ENCODE measurements around the gene NRXN3. TPM values are rescaled to one million over a fixed set of nuclear protein-coding genes. Genes with fewer than 3 reads are reported as not detected.

The NRXN3 gene
- total RNA-seq, 1 donor from 2014 or later, result 18.0 TPM

DNA sequence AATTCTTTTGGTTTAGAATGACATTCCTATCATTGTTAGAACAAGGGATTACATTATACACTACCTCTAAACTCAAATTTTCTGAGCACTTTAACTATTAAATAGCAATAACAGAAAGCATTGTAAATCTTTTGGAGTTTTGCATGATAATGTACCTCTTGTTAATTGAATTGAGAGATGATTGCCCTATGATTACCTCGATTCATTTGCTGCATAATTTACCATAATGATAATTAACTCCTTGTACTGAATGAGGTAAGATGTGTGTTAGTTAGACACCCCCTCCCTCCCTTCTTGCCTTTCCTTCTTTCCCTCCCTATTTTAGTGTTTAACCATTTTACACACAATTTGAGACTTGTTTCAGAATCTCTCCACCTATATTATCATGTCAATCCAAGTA lies 1572.0 kb downstream of the NRXN3 start:
- Mint-ChIP-seq H3K4me3 (ENCODE audit: unreplicated experiment) (no peak overlapping the region), H3K4me1 (ENCODE audit: low read depth, unreplicated experiment) (peaks cover 7% of the 10 kb centered on the region), H3K27me3 (ENCODE audit: low read depth, unreplicated experiment) (no peaks in the 10 kb centered on the region), H3K27ac (ENCODE audit: unreplicated experiment) (no peak overlapping the region), H3K36me3 (ENCODE audit: low read depth, unreplicated experiment) (peaks cover 5% of the 10 kb centered on the region), H3K9me3 (ENCODE audit: unreplicated experiment) (peaks cover 2% of the 10 kb centered on the region)
- Histone ChIP-seq H2AFZ (ENCODE audit: low read depth, low read length) (no peak overlapping the region), H3K79me2 (ENCODE audit: insufficient read depth, low read length) (no peaks in the 10 kb centered on the region), H3K4me1 (ENCODE audit: insufficient read depth, low read length) (no peaks in the 10 kb centered on the region), H3K36me3 (ENCODE audit: insufficient read depth, low read length) (no peaks in the 10 kb centered on the region), H3K27ac (ENCODE audit: low read depth, low read length) (no peak overlapping the region), H4K20me1 (ENCODE audit: insufficient read depth, low read length) (no peaks in the 10 kb centered on the region), H3K27me3 (ENCODE audit: insufficient read depth, low read length) (no peaks in the 10 kb centered on the region), H3K4me3 (ENCODE audit: insufficient read depth, low read depth, low read length) (no peak overlapping the region), H3K9me3 (ENCODE audit: insufficient read depth, low read depth, low read length) (no peaks in the 10 kb centered on the region), H3K4me2 (ENCODE audit: low read length) (no peak overlapping the region), H3K9ac (ENCODE audit: low read length) (no peak overlapping the region)
- FAIRE-seq (no peak), DNase-seq (ENCODE audit: low read depth) (no peak)
- TF ChIP-seq EZH2 (IDR thresholded peaks at IDR 0.05; ENCODE audit: insufficient read depth, low read length), result no peak
- TF ChIP-seq, protein P1, sequence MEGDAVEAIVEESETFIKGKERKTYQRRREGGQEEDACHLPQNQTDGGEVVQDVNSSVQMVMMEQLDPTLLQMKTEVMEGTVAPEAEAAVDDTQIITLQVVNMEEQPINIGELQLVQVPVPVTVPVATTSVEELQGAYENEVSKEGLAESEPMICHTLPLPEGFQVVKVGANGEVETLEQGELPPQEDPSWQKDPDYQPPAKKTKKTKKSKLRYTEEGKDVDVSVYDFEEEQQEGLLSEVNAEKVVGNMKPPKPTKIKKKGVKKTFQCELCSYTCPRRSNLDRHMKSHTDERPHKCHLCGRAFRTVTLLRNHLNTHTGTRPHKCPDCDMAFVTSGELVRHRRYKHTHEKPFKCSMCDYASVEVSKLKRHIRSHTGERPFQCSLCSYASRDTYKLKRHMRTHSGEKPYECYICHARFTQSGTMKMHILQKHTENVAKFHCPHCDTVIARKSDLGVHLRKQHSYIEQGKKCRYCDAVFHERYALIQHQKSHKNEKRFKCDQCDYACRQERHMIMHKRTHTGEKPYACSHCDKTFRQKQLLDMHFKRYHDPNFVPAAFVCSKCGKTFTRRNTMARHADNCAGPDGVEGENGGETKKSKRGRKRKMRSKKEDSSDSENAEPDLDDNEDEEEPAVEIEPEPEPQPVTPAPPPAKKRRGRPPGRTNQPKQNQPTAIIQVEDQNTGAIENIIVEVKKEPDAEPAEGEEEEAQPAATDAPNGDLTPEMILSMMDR (IDR thresholded peaks at IDR 0.05; ENCODE audit: insufficient read depth, low read depth, low read length), result no peak

- no peaks in the 10 kb centered on the region for H3K27me3 ChIP-seq (ENCODE audit: insufficient read depth, low read length)
- H3K9me3 ChIP-seq (ENCODE audit: insufficient read depth, low read depth, low read length), result no peaks in the 10 kb centered on the region
- no peak overlapping the region for H3K4me3 Mint-ChIP-seq (ENCODE audit: unreplicated experiment)
- H3K36me3 Mint-ChIP-seq (ENCODE audit: low read depth, unreplicated experiment), result no peaks in the 10 kb centered on the region
- H3K27me3 Mint-ChIP-seq (ENCODE audit: low read depth, unreplicated experiment), result no peaks in the 10 kb centered on the region
- H3K9me3 Mint-ChIP-seq (ENCODE audit: unreplicated experiment), result no peaks in the 10 kb centered on the region
- no peak overlapping the region for H3K4me2 ChIP-seq (ENCODE audit: low read length)
- TF ChIP-seq, protein P1 (IDR thresholded peaks at IDR 0.05; ENCODE audit: insufficient read depth, low read depth, low read length), result no peak
- TF ChIP-seq EZH2 (IDR thresholded peaks at IDR 0.05; ENCODE audit: insufficient read depth, low read length), result no peak
- no peaks in the 10 kb centered on the region for H3K4me1 ChIP-seq (ENCODE audit: insufficient read depth, low read length)
- no peaks in the 10 kb centered on the region for H3K36me3 ChIP-seq (ENCODE audit: insufficient read depth, low read length)
- no peak for FAIRE-seq
- DNase-seq (ENCODE audit: low read depth), result no peak
- H3K4me1 Mint-ChIP-seq (ENCODE audit: low read depth, unreplicated experiment), result peaks cover 4% of the 10 kb centered on the region
- H2AFZ ChIP-seq (ENCODE audit: low read depth, low read length), result no peak overlapping the region
- no peaks in the 10 kb centered on the region for H4K20me1 ChIP-seq (ENCODE audit: insufficient read depth, low read length)
- H3K79me2 ChIP-seq (ENCODE audit: insufficient read depth, low read length), result no peaks in the 10 kb centered on the region
- H3K9ac ChIP-seq (ENCODE audit: low read length), result no peak overlapping the region
- H3K4me3 ChIP-seq (ENCODE audit: insufficient read depth, low read depth, low read length), result no peak overlapping the region
- H3K27ac ChIP-seq (ENCODE audit: low read depth, low read length), result no peak overlapping the region
- H3K27ac Mint-ChIP-seq (ENCODE audit: unreplicated experiment), result no peak overlapping the region
Observed at GRCh38 chr14:79745046-79745445, 1574.9 kb downstream of the NRXN3 start.

- Mint-ChIP-seq H3K4me3 (ENCODE audit: unreplicated experiment) (no peak overlapping the region), H3K4me1 (ENCODE audit: low read depth, unreplicated experiment) (no peaks in the 10 kb centered on the region), H3K9me3 (ENCODE audit: unreplicated experiment) (no peaks in the 10 kb centered on the region), H3K36me3 (ENCODE audit: low read depth, unreplicated experiment) (no peaks in the 10 kb centered on the region), H3K27me3 (ENCODE audit: low read depth, unreplicated experiment) (no peaks in the 10 kb centered on the region), H3K27ac (ENCODE audit: unreplicated experiment) (no peak overlapping the region)
- no peak overlapping the region for H2AFZ ChIP-seq (ENCODE audit: low read depth, low read length)
- no peaks in the 10 kb centered on the region for H3K79me2 ChIP-seq (ENCODE audit: insufficient read depth, low read length)
- no peaks in the 10 kb centered on the region for H4K20me1 ChIP-seq (ENCODE audit: insufficient read depth, low read length)
- H3K27me3 ChIP-seq (ENCODE audit: insufficient read depth, low read length), result no peaks in the 10 kb centered on the region
- no peaks in the 10 kb centered on the region for H3K4me1 ChIP-seq (ENCODE audit: insufficient read depth, low read length)
- no peak overlapping the region for H3K4me2 ChIP-seq (ENCODE audit: low read length)
- H3K9me3 ChIP-seq (ENCODE audit: insufficient read depth, low read depth, low read length), result no peaks in the 10 kb centered on the region
- no peak overlapping the region for H3K27ac ChIP-seq (ENCODE audit: low read depth, low read length)
- H3K36me3 ChIP-seq (ENCODE audit: insufficient read depth, low read length), result no peaks in the 10 kb centered on the region
- FAIRE-seq (no peak), DNase-seq (ENCODE audit: low read depth) (no peak)
- TF ChIP-seq, protein P1 (IDR thresholded peaks at IDR 0.05; ENCODE audit: insufficient read depth, low read depth, low read length), result no peak
- no peak for TF ChIP-seq EZH2 (IDR thresholded peaks at IDR 0.05; ENCODE audit: insufficient read depth, low read length)
- H3K9ac ChIP-seq (ENCODE audit: low read length), result no peak overlapping the region
- H3K4me3 ChIP-seq (ENCODE audit: insufficient read depth, low read depth, low read length), result no peak overlapping the region
Observed at GRCh38 chr14:79749065-79749464, 1578.9 kb downstream of the NRXN3 start.

Data from astrocyte (in vitro differentiated cells and primary cell).